A549 (cell line): ENCODE results near the gene FSTL4. TPM values are rescaled to one million over a fixed set of nuclear protein-coding genes. Genes with fewer than 3 reads are reported as not detected.

ENCODE experiments used
- ATAC-seq, 2 experiments: fragments of 200-7000 bp in 1 of 2; fragments of >200 bp in 1 of 2; cut with Nextera tagmentation in 1 of 2; cut with Tn5 transposase in 1 of 2; 3 replicates each; pipeline versions ENCODE4 v1.8.0 to v1.9.1; 2018 to 2020; ENCODE audit warnings: mild to moderate bottlenecking in 1 of 2, moderate library complexity in 1 of 2
- CTCF ChIA-PET: fragments of 300-600 bp; sonication (Branson Sonifier 250); formaldehyde crosslinking; extraction: SDS; loops from one replicate; lab custom pipeline; 2021; ENCODE audit warnings: antibody characterized with exemption, inconsistent platforms; lab: Yijun Ruan, JAX
- POLR2A ChIA-PET: fragments of 350-600 bp; formaldehyde crosslinking; extraction: SDS; loops from one replicate; lab custom pipeline; 2021; ENCODE audit warnings: antibody characterized with exemption, inconsistent platforms; lab: Yijun Ruan, JAX
- DNase-seq, 2 experiments: peaks; one replicate each; pipeline versions ENCODE4 v3.0.0 to v3.0.0-alpha.2; 2011 to 2016; ENCODE audit warnings: low read depth in 1 of 2, low spot score in 1 of 2
- FAIRE-seq: peaks from 2 replicates; lab custom pipeline; 2011; peaks lifted over from hg19 to GRCh38; lab: Jason Lieb, UNC
- H3K27ac ChIP-seq, 2 experiments: fragments of >200 bp; sonication (Bioruptor Twin); formaldehyde crosslinking; 3 replicates each; pipeline ENCODE4 v1.5.1; 2016 to 2017
- H3K4me1 ChIP-seq: fragments of >200 bp; sonication (Bioruptor Twin); formaldehyde crosslinking; 3 replicates; pipeline ENCODE4 v1.6.1; 2016
- H3K4me2 ChIP-seq: fragments of >200 bp; sonication (Bioruptor Twin); formaldehyde crosslinking; 3 replicates; pipeline ENCODE4 v1.6.1; 2016
- H3K4me3 ChIP-seq: fragments of >200 bp; sonication (Bioruptor Twin); formaldehyde crosslinking; 3 replicates; pipeline ENCODE4 v1.5.1; 2016
- H3K9me3 ChIP-seq: fragments of >200 bp; sonication (Bioruptor Twin); formaldehyde crosslinking; 3 replicates; pipeline ENCODE4 v1.6.1; 2016
- BHLHE40 ChIP-seq: IDR thresholded peaks from 2 replicates; pipeline ENCODE4 v1.6.1; 2012; ENCODE audit warnings: low read depth, low read length, inconsistent platforms
- CEBPB ChIP-seq, 2 experiments: fragments of >200 bp in 1 of 2; sonication (Bioruptor Twin) in 1 of 2; formaldehyde crosslinking in 1 of 2; IDR thresholded peaks; 2 replicates each; pipeline ENCODE4 v1.6.1; 2012 to 2016
- EP300 ChIP-seq, 2 experiments: fragments of >200 bp; sonication (Bioruptor Twin); formaldehyde crosslinking; IDR thresholded peaks; 2 replicates in 1 of 2; 3 replicates in 1 of 2; pipeline ENCODE4 v1.6.1; 2016 to 2017
- ESRRA ChIP-seq: fragments of 150-350 bp; IDR thresholded peaks from 2 replicates; pipeline ENCODE4 v1.6.1; 2014; ENCODE audit warnings: mild to moderate bottlenecking, low read length, borderline replicate concordance
- GATA3 ChIP-seq: IDR thresholded peaks from 2 replicates; pipeline ENCODE4 v1.6.1; 2012; ENCODE audit warnings: borderline replicate concordance
- HEYL ChIP-seq: fragments of 250-450 bp; sonication (Bioruptor Pico); IDR thresholded peaks from 2 replicates; pipeline ENCODE4 v1.8.0; 2021; ENCODE audit warnings: mild to moderate bottlenecking, moderate library complexity
- HOXB5 ChIP-seq: fragments of 250-450 bp; sonication (Bioruptor Pico); IDR thresholded peaks from 2 replicates; pipeline ENCODE4 v1.5.0; 2020; ENCODE audit warnings: mild to moderate bottlenecking, moderate library complexity
- JUN ChIP-seq, 2 experiments: fragments of >200 bp; sonication (Bioruptor Twin); formaldehyde crosslinking; IDR thresholded peaks; 2 replicates in 1 of 2; 3 replicates in 1 of 2; pipeline ENCODE4 v1.6.1; 2016 to 2017
- JUNB ChIP-seq: fragments of >200 bp; sonication (Bioruptor Twin); formaldehyde crosslinking; IDR thresholded peaks from 2 replicates; pipeline ENCODE4 v1.6.1; 2016
- KDM5A ChIP-seq: fragments of 200-600 bp; sonication (generic); IDR thresholded peaks from 2 replicates; pipeline ENCODE4 v1.6.1; 2016; ENCODE audit warnings: antibody characterized with exemption, mild to moderate bottlenecking
- MAZ ChIP-seq: fragments of 150-350 bp; IDR thresholded peaks from 2 replicates; pipeline ENCODE4 v1.6.1; 2014; ENCODE audit warnings: antibody characterized with exemption, low read depth, low read length, borderline replicate concordance
- MYC ChIP-seq: IDR thresholded peaks from 2 replicates; pipeline ENCODE4 v1.6.1; 2012; ENCODE audit warnings: mild to moderate bottlenecking, inconsistent platforms, low read length, improper control_type of control experiment, borderline replicate concordance
- NPAS2 ChIP-seq: fragments of 250-450 bp; sonication (Bioruptor Pico); IDR thresholded peaks from 2 replicates; pipeline ENCODE4 v1.8.0; 2022; ENCODE audit warnings: mild to moderate bottlenecking, moderate library complexity, borderline replicate concordance
- REST ChIP-seq: fragments of 200-600 bp; sonication (generic); IDR thresholded peaks from 2 replicates; pipeline ENCODE4 v1.6.1; 2016; ENCODE audit warnings: antibody characterized with exemption, mild to moderate bottlenecking, moderate library complexity
- RFX5 ChIP-seq: fragments of 450-650 bp; IDR thresholded peaks from 2 replicates; pipeline ENCODE4 v1.7.1; 2014; ENCODE audit warnings: antibody characterized with exemption, mild to moderate bottlenecking, moderate library complexity
- RNF2 ChIP-seq: fragments of 200-600 bp; sonication (generic); IDR thresholded peaks from 2 replicates; pipeline ENCODE4 v1.6.1; 2016; ENCODE audit warnings: low read depth, mild to moderate bottlenecking, antibody characterized with exemption, moderate library complexity, borderline replicate concordance
- TFCP2L1 ChIP-seq: fragments of 250-450 bp; sonication (Bioruptor Pico); IDR thresholded peaks from 2 replicates; pipeline ENCODE4 v1.5.0; 2021; ENCODE audit warnings: mild to moderate bottlenecking
- ZNF302 ChIP-seq: fragments of 250-450 bp; sonication (Bioruptor Pico); IDR thresholded peaks from 2 replicates; pipeline ENCODE4 v1.9.0; 2021; ENCODE audit warnings: inconsistent platforms, mild to moderate bottlenecking, moderate library complexity
- WGBS: methylation state at CpG from one replicate; pipeline ENCODE4 v1.1.6; 2017; ENCODE audit errors: missing lambda C conversion rate; 5-methylcytosine and 5-hydroxymethylcytosine counted together
- polyA plus RNA-seq, 4 experiments: library from polyadenylated mRNA; depleted of rRNA in 3 of 4; stranded (reverse); fragments of >200 nt; fragmentation: RNase III in 1 of 4; extraction: RNeasy Plus Mini Kit Qiagen cat#74134 plus additional on column Dnase treatment in 1 of 4; gene quantifications; 2 replicates in 3 of 4; 3 replicates in 1 of 4; pipeline ENCODE4 v1.2.3, GENCODE V29; 2011 to 2017
- TF ChIP-seq, protein P1 (sequence below): IDR thresholded peaks from 2 replicates; pipeline ENCODE4 v1.6.1; 2012
- TF ChIP-seq, protein P2 (sequence below): fragments of 150-350 bp; IDR thresholded peaks from 2 replicates; pipeline ENCODE4 v1.6.1; 2014; ENCODE audit warnings: low read depth, mild to moderate bottlenecking, low read length
- TF ChIP-seq, protein P3 (sequence below): IDR thresholded peaks from 2 replicates; pipeline ENCODE4 v1.6.1; 2012; ENCODE audit warnings: low read depth, borderline replicate concordance
- TF ChIP-seq, protein P4 (sequence below): fragments of >200 bp; sonication (Bioruptor Twin); formaldehyde crosslinking; IDR thresholded peaks from 3 replicates; pipeline ENCODE4 v1.6.1; 2016
- TF ChIP-seq, protein P5 (sequence below): fragments of 450-650 bp; IDR thresholded peaks from 2 replicates; pipeline ENCODE4 v1.6.1; 2014; ENCODE audit warnings: antibody characterized with exemption
- TF ChIP-seq, protein P6 (sequence below): fragments of 250-450 bp; sonication (Bioruptor Pico); IDR thresholded peaks from 2 replicates; pipeline ENCODE4 v1.5.0; 2020; ENCODE audit warnings: low read depth, mild to moderate bottlenecking, moderate library complexity

The FSTL4 gene
- polyA plus RNA-seq, 2 of the 4 experiments (the other 2 are of a cell fraction): 1.6 to 1.8 TPM

DNA sequence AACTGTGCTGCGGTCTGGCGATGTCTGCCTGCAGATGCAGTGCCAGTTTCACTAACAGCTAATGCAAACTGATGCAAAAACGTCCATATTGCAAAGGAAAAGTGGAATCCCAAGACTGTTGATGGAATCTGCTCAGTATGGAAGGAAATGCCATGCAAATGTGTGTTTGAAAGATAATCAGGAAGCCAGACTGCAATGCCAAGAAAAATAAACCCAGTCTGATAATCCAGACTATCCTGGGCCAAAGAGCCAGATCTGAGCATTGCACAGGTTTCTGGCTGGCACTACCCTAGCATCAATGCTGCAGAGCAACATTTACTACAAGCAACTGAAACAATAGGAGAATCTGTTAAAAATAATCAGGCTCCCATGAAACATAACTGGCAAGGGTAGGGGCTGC lies 130.3 kb downstream of the FSTL4 start:
- Histone ChIP-seq H3K27ac (no peak overlapping the region), H3K4me1 (no peaks in the 10 kb centered on the region)
- DNase-seq: no peak
- POLR2A ChIA-PET: no interaction called here
- no peak for TF ChIP-seq BHLHE40
- TF ChIP-seq CEBPB (IDR thresholded peaks at IDR 0.05): no peak
- no peak for TF ChIP-seq NPAS2
- TF ChIP-seq ZNF302: no peak
- TF ChIP-seq HEYL (CRISPR knock-in tag): no peak
- TF ChIP-seq, protein P1, sequence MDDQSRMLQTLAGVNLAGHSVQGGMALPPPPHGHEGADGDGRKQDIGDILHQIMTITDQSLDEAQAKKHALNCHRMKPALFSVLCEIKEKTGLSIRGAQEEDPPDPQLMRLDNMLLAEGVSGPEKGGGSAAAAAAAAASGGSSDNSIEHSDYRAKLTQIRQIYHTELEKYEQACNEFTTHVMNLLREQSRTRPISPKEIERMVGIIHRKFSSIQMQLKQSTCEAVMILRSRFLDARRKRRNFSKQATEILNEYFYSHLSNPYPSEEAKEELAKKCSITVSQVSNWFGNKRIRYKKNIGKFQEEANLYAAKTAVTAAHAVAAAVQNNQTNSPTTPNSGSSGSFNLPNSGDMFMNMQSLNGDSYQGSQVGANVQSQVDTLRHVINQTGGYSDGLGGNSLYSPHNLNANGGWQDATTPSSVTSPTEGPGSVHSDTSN: no peak
- no peak for TF ChIP-seq GATA3
- no peak for TF ChIP-seq KDM5A
- TF ChIP-seq, protein P2, sequence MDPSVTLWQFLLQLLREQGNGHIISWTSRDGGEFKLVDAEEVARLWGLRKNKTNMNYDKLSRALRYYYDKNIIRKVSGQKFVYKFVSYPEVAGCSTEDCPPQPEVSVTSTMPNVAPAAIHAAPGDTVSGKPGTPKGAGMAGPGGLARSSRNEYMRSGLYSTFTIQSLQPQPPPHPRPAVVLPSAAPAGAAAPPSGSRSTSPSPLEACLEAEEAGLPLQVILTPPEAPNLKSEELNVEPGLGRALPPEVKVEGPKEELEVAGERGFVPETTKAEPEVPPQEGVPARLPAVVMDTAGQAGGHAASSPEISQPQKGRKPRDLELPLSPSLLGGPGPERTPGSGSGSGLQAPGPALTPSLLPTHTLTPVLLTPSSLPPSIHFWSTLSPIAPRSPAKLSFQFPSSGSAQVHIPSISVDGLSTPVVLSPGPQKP: no peak
- TF ChIP-seq EP300 (IDR thresholded peaks at IDR 0.05): no peak
- no peak for TF ChIP-seq TFCP2L1 (CRISPR knock-in tag)
- TF ChIP-seq JUNB: no peak
- TF ChIP-seq, all 56 proteins: peak for 0
- 57% methylated on average over 3 of the region's 3 CpGs for WGBS
- no peaks in the 10 kb centered on the region for H3K9me3 ChIP-seq
- CTCF ChIA-PET: interaction anchor here (0.6 to 1.0 kb wide), 3 partner anchors 11 to 98 kb away, joined by 3 to 4 read pairs (median 3); no protein-coding TSS in a partner anchor
- H3K4me2 ChIP-seq: no peak overlapping the region
- no peak for FAIRE-seq
- H3K4me3 ChIP-seq: no peak overlapping the region
- ATAC-seq: no peak

DNA sequence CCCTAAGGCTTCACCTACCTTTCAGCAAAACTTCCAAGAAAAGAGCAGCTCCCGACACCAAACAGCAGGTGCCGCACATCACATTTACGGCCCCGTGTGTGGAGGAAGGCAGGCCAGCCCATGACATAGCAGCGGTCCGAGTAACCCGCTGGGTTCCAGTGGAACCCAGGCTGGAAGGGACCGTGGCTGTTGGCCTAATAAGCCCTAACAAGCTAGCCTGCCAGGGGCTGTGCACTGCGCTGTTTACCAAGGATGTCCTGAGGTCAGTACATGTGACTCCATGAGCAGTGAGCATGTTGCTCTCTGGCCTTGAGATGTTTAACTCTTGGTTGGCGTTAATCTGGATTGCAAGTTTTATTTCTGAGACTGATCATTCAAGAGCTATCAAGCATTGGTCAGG lies 131.5 kb downstream of the FSTL4 start:
- WGBS: 81% methylated on average over 10 of the region's 10 CpGs
- Histone ChIP-seq H3K27ac (no peak overlapping the region), H3K4me1 (no peaks in the 10 kb centered on the region), H3K9me3 (no peaks in the 10 kb centered on the region), H3K4me2 (no peak overlapping the region), H3K4me3 (no peak overlapping the region)
- DNase-seq (no peak), FAIRE-seq (no peak), ATAC-seq (no peak)
- POLR2A ChIA-PET: no interaction called here
- CTCF ChIA-PET: no interaction called here
- TF ChIP-seq JUN (IDR thresholded peaks at IDR 0.05) (no peak), REST (no peak), HOXB5 (CRISPR knock-in tag) (no peak), ESRRA (no peak), RNF2 (no peak), JUNB (no peak), RFX5 (no peak), MYC (no peak), MAZ (no peak), HEYL (CRISPR knock-in tag) (no peak)
- TF ChIP-seq, protein P2: no peak
- TF ChIP-seq, protein P3, sequence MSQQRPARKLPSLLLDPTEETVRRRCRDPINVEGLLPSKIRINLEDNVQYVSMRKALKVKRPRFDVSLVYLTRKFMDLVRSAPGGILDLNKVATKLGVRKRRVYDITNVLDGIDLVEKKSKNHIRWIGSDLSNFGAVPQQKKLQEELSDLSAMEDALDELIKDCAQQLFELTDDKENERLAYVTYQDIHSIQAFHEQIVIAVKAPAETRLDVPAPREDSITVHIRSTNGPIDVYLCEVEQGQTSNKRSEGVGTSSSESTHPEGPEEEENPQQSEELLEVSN: no peak
- TF ChIP-seq, protein P4, sequence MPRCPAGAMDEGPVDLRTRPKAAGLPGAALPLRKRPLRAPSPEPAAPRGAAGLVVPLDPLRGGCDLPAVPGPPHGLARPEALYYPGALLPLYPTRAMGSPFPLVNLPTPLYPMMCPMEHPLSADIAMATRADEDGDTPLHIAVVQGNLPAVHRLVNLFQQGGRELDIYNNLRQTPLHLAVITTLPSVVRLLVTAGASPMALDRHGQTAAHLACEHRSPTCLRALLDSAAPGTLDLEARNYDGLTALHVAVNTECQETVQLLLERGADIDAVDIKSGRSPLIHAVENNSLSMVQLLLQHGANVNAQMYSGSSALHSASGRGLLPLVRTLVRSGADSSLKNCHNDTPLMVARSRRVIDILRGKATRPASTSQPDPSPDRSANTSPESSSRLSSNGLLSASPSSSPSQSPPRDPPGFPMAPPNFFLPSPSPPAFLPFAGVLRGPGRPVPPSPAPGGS: no peak
- TF ChIP-seq, protein P5, sequence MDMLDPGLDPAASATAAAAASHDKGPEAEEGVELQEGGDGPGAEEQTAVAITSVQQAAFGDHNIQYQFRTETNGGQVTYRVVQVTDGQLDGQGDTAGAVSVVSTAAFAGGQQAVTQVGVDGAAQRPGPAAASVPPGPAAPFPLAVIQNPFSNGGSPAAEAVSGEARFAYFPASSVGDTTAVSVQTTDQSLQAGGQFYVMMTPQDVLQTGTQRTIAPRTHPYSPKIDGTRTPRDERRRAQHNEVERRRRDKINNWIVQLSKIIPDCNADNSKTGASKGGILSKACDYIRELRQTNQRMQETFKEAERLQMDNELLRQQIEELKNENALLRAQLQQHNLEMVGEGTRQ: no peak
- TF ChIP-seq, protein P6, sequence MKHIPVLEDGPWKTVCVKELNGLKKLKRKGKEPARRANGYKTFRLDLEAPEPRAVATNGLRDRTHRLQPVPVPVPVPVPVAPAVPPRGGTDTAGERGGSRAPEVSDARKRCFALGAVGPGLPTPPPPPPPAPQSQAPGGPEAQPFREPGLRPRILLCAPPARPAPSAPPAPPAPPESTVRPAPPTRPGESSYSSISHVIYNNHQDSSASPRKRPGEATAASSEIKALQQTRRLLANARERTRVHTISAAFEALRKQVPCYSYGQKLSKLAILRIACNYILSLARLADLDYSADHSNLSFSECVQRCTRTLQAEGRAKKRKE (CRISPR knock-in tag): no peak
